CD4-positive, alpha-beta T cell (primary cell): ENCODE measurements around the gene NDOR1. TPM values are rescaled to one million over a fixed set of nuclear protein-coding genes. Genes with fewer than 3 reads are reported as not detected.
A peak's percentile ranks its signal among the peaks of the same experiment; 100 is the strongest.

Experiments
- ATAC-seq: fragments of 200-7000 bp; cut with Tn5 transposase; one replicate; pipeline ENCODE4 v1.10.0; 2022; ENCODE audit warnings: mild to moderate bottlenecking; ENCODE audit not compliant: poor library complexity
- CTCF ChIA-PET: fragments of 350-600 bp; sonication (Branson Sonifier 250); formaldehyde crosslinking; loops from one replicate; lab custom pipeline; 2021; ENCODE audit warnings: antibody characterized with exemption, inconsistent platforms; lab: Charles Lee
- POLR2A ChIA-PET: fragments of 350-600 bp; sonication (Branson Sonifier 250); formaldehyde crosslinking; loops from one replicate; lab custom pipeline; 2021; ENCODE audit warnings: antibody characterized with exemption, inconsistent platforms; lab: Charles Lee
- DNase-seq, 14 experiments: peaks; one replicate each; pipeline ENCODE4 v3.0.0-alpha.2; 2013 to 2020; ENCODE audit warnings: mixed read lengths in 2 of 14
- H3K27ac ChIP-seq, 2 donors: one replicate each; pipeline versions ENCODE4 v1.5.1 to v1.7.0; 2013; ENCODE audit warnings: low read length in 2 of 2, low read depth in 1 of 2, mild to moderate bottlenecking in 1 of 2
- H3K27me3 ChIP-seq, 2 experiments: 1 replicate in 1 of 2; 2 replicates in 1 of 2; pipeline versions ENCODE4 v1.6.1 to v1.7.0; 2013; ENCODE audit warnings: low read length in 2 of 2, control low read depth in 1 of 2, mild to moderate bottlenecking in 1 of 2, moderate library complexity in 1 of 2; ENCODE audit not compliant: insufficient read depth in 2 of 2, control insufficient read depth in 1 of 2
- H3K36me3 ChIP-seq: one replicate; pipeline ENCODE4 v1.6.1; 2013; ENCODE audit warnings: low read length, control low read depth; ENCODE audit not compliant: insufficient read depth
- H3K4me1 ChIP-seq: one replicate; pipeline ENCODE4 v1.6.1; 2013; ENCODE audit warnings: low read length, control low read depth; ENCODE audit not compliant: insufficient read depth
- H3K4me3 ChIP-seq: one replicate; pipeline ENCODE4 v1.5.1; 2013; ENCODE audit warnings: mild to moderate bottlenecking, low read length, moderate library complexity
- H3K9me3 ChIP-seq, 2 experiments: 1 replicate in 1 of 2; 2 replicates in 1 of 2; pipeline versions ENCODE4 v1.6.1 to v1.7.0; 2013; ENCODE audit warnings: low read length in 2 of 2, mild to moderate bottlenecking in 2 of 2, control low read depth in 1 of 2, moderate library complexity in 1 of 2; ENCODE audit not compliant: control insufficient read depth in 1 of 2, insufficient read depth in 1 of 2
- H3K27ac Mint-ChIP-seq: one replicate; pipeline ENCODE4 v1.8.0; 2020; ENCODE audit warnings: mixed read lengths
- H3K27me3 Mint-ChIP-seq: one replicate; pipeline ENCODE4 v1.8.0; 2021; ENCODE audit warnings: mixed read lengths
- H3K36me3 Mint-ChIP-seq: one replicate; pipeline ENCODE4 v1.8.0; 2021; ENCODE audit warnings: low read depth, mixed read lengths
- H3K4me1 Mint-ChIP-seq: one replicate; pipeline ENCODE4 v1.8.0; 2021; ENCODE audit warnings: low read depth, mixed read lengths
- H3K4me3 Mint-ChIP-seq: one replicate; pipeline ENCODE4 v1.8.0; 2020; ENCODE audit warnings: mild to moderate bottlenecking, mixed read lengths
- H3K9me3 Mint-ChIP-seq: one replicate; pipeline ENCODE4 v1.8.0; 2020; ENCODE audit warnings: mixed read lengths
- CTCF ChIP-seq: fragments of 200-600 bp; IDR thresholded peaks from one replicate; pipeline ENCODE4 v1.8.0; 2022; ENCODE audit warnings: antibody characterized with exemption, mild to moderate bottlenecking
- intact Hi-C, 2 experiments: fragments of 100-400 bp; cut with DNase I in 1 of 2; cut with micrococcal nuclease in 1 of 2; formaldehyde crosslinking; loops; one replicate each; pipeline versions ENCODE4 v1.15.1 to v1.9.0; 2023 to 2025; cut with DNase I, micrococcal nuclease
- total RNA-seq, 174 experiments: library from RNA in 2 of 174; stranded (reverse) in 2 of 174; gene quantifications; one replicate each; pipeline ENCODE4 v1.2.3 and lab custom pipeline; 2021 to 2026

NDOR1 gene
- total RNA-seq, 2 experiments from 2014 or later: 22.8 to 25.3 TPM

GRCh38 chr9:137193771-137194170 is 11.7 kb upstream of the NDOR1 start:
- Histone ChIP-seq H3K9me3 (no peaks in the 10 kb centered on the region), H3K27ac (no peak overlapping the region), H3K4me3 (no peak overlapping the region), H3K27me3 (no peaks in the 10 kb centered on the region), H3K4me1 (peaks cover 23% of the 10 kb centered on the region), H3K36me3 (peaks cover 16% of the 10 kb centered on the region)
- Mint-ChIP-seq H3K9me3 (no peaks in the 10 kb centered on the region), H3K27ac (no peak overlapping the region), H3K4me1 (peaks cover 10% of the 10 kb centered on the region), H3K4me3 (no peak overlapping the region), H3K36me3 (peaks cover 15% of the 10 kb centered on the region), H3K27me3 (no peaks in the 10 kb centered on the region)
- CTCF ChIA-PET: no interaction called here
- intact Hi-C loops: no loop called here
- DNase-seq: no peak
- POLR2A ChIA-PET: no interaction called here
- no peak for TF ChIP-seq CTCF
- ATAC-seq: no peak

- Histone ChIP-seq H3K36me3 (peaks cover 16% of the 10 kb centered on the region), H3K4me1 (peaks cover 23% of the 10 kb centered on the region), H3K4me3 (no peak overlapping the region), H3K27ac (no peak overlapping the region), H3K27me3 (no peaks in the 10 kb centered on the region), H3K9me3 (peaks cover 0 to 3% of the 10 kb centered on the region in 2 experiments)
- Mint-ChIP-seq H3K4me1 (peaks cover 4% of the 10 kb centered on the region), H3K4me3 (no peak overlapping the region), H3K36me3 (peaks cover 10% of the 10 kb centered on the region), H3K27ac (no peak overlapping the region), H3K27me3 (no peaks in the 10 kb centered on the region), H3K9me3 (no peaks in the 10 kb centered on the region)
- CTCF ChIA-PET: no interaction called here
- DNase-seq: no peak
- POLR2A ChIA-PET: no interaction called here
- no peak for TF ChIP-seq CTCF
- intact Hi-C loops: no loop called here
- ATAC-seq: no peak
Observed at GRCh38 chr9:137194388-137194787, 11.1 kb upstream of the NDOR1 start.

GRCh38 chr9:137194909-137195308 is 10.6 kb upstream of the NDOR1 start:
- Mint-ChIP-seq H3K9me3 (no peaks in the 10 kb centered on the region), H3K27ac (no peak overlapping the region), H3K4me1 (no peaks in the 10 kb centered on the region), H3K4me3 (peak overlapping the region; percentile 20), H3K27me3 (no peaks in the 10 kb centered on the region), H3K36me3 (peaks cover 8% of the 10 kb centered on the region)
- TF ChIP-seq CTCF: no peak
- POLR2A ChIA-PET: no interaction called here
- Histone ChIP-seq H3K27ac (no peak overlapping the region), H3K36me3 (peaks cover 14% of the 10 kb centered on the region), H3K27me3 (no peaks in the 10 kb centered on the region), H3K4me1 (peaks cover 23% of the 10 kb centered on the region), H3K9me3 (peaks cover 0 to 6% of the 10 kb centered on the region in 2 experiments), H3K4me3 (no peak overlapping the region)
- DNase-seq (no peak), ATAC-seq (no peak)
- CTCF ChIA-PET: no interaction called here
- intact Hi-C loops: no loop called here
